Tibial nerve (tissue), 4 donors: ENCODE measurements around the gene WDR1. TPM values are rescaled to one million over a fixed set of nuclear protein-coding genes. Genes with fewer than 3 reads are reported as not detected.

Source experiments
- DNase-seq, 2 donors: peaks; one replicate each; pipeline ENCODE4 v3.0.0-alpha.2; 2019; ENCODE audit warnings: low spot score in 2 of 2
- H3K27ac ChIP-seq, 4 donors: fragments of 200-600 bp; sonication (generic) in 3 of 4; one replicate each; pipeline ENCODE4 v1.5.1; 2017 to 2019; ENCODE audit warnings: mild to moderate bottlenecking in 1 of 4
- H3K27me3 ChIP-seq, 2 donors: fragments of 200-600 bp; sonication (generic) in 1 of 2; one replicate each; pipeline versions ENCODE4 v1.5.1 to v1.6.0; 2017 to 2019
- H3K36me3 ChIP-seq, 3 donors: fragments of 200-600 bp; sonication (generic); one replicate each; pipeline ENCODE4 v1.5.1; 2018 to 2019
- H3K4me1 ChIP-seq, 4 donors: fragments of 200-600 bp; sonication (generic) in 3 of 4; one replicate each; pipeline ENCODE4 v1.5.1; 2017 to 2019
- H3K4me3 ChIP-seq, 4 donors: fragments of 200-600 bp; sonication (generic) in 3 of 4; one replicate each; pipeline ENCODE4 v1.5.1; 2017 to 2019; ENCODE audit warnings: mild to moderate bottlenecking in 1 of 4, moderate library complexity in 1 of 4
- H3K9me3 ChIP-seq, 4 donors: fragments of 200-600 bp; sonication (generic) in 3 of 4; one replicate each; pipeline ENCODE4 v1.5.1; 2017 to 2019
- EP300 ChIP-seq, 2 donors: sonication (generic); formaldehyde crosslinking; IDR thresholded peaks; one replicate each; pipeline ENCODE4 v1.6.1; 2017; ENCODE audit warnings: antibody characterized with exemption in 2 of 2, mild to moderate bottlenecking in 1 of 2
- POLR2A ChIP-seq, 2 donors: fragments of 450-650 bp; IDR thresholded peaks; one replicate each; pipeline ENCODE4 v1.6.1; 2017; ENCODE audit warnings: antibody characterized with exemption in 2 of 2, mild to moderate bottlenecking in 2 of 2, moderate library complexity in 2 of 2
- WGBS, 2 donors: methylation state at CpG; one replicate each; pipeline ENCODE4 v1.1.5; 2018; 5-methylcytosine and 5-hydroxymethylcytosine counted together
- total RNA-seq, 4 donors: library from RNA; depleted of rRNA; stranded (reverse); fragments of >200 nt; gene quantifications; one replicate each; pipeline ENCODE4 v1.1.0, GENCODE V29; 2016
- TF ChIP-seq, protein P1 (sequence below), 5 experiments: fragments of 200-600 bp in 3 of 5; fragments of 450-650 bp in 2 of 5; sonication (generic) in 3 of 5; IDR thresholded peaks; one replicate each; pipeline ENCODE4 v1.5.1; 2016 to 2019; ENCODE audit warnings: antibody characterized with exemption in 5 of 5, mild to moderate bottlenecking in 3 of 5, moderate library complexity in 2 of 5

Gene WDR1
- total RNA-seq, 4 donors from 2014 or later = 142 to 204 (median 148) TPM

DNA sequence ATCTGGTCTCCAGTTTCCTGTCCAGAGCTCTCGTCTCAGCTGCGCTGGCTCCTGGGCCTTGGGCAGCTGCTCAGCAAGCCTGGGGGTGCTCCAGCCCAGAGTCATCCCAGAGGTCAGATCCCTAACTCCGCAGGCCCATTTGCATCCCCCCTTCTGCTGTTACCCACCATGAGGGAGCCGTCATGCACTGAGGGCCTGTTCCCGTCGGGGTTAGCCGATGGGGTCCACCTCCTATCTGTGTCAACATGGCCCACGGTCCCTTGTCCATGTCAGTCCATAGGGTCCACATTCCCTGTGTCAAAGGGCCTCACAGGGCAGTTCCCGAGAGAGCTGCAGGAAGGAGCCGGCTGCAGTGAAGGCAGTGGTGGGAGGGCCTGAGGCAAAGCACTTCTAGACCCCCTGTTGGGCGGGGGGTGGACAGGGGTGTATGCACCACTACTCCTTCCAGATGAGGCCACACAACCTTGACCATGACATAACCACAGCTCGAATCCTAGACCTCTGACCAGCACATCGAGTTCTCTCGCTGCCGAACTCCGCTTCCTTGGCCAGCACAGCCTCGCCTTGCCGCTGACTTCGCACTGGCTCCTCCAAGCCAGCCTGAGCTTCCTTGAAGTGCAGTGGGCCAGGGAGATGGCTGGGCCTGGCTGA, 24.9 kb downstream of the WDR1 start:
- peaks cover 19 to 90% (median 38%) of the 10 kb centered on the region in 3 donors for H3K36me3 ChIP-seq
- peak overlapping the region in 2 of 4 donors; percentile 44 to 80 for H3K27ac ChIP-seq
- peaks cover 0 to 54% (median 45%) of the 10 kb centered on the region in 4 donors for H3K4me1 ChIP-seq

GRCh38 chr4:10090467-10091250, 25.9 kb downstream of the WDR1 start:
- H3K27ac ChIP-seq = peak overlapping the region in 1 of 4 donors; percentile 1
- WGBS, 2 donors = 84 to 92% methylated on average over 20 to 21 of the region's 21 CpGs

More for the DNA sequence above, 24.9 kb downstream of the WDR1 start:
- no peaks in the 10 kb centered on the region for H3K27me3 ChIP-seq
- DNase-seq = no peak
- H3K4me3 ChIP-seq = no peak overlapping the region
- no peaks in the 10 kb centered on the region for H3K9me3 ChIP-seq
- no peak for TF ChIP-seq EP300 (IDR thresholded peaks at IDR 0.05)
- 92% methylated on average over 19 of the region's 19 CpGs for WGBS, 2 donors

GRCh38 chr4:10089346-10089745, 27.3 kb downstream of the WDR1 start:
- TF ChIP-seq, protein P1, sequence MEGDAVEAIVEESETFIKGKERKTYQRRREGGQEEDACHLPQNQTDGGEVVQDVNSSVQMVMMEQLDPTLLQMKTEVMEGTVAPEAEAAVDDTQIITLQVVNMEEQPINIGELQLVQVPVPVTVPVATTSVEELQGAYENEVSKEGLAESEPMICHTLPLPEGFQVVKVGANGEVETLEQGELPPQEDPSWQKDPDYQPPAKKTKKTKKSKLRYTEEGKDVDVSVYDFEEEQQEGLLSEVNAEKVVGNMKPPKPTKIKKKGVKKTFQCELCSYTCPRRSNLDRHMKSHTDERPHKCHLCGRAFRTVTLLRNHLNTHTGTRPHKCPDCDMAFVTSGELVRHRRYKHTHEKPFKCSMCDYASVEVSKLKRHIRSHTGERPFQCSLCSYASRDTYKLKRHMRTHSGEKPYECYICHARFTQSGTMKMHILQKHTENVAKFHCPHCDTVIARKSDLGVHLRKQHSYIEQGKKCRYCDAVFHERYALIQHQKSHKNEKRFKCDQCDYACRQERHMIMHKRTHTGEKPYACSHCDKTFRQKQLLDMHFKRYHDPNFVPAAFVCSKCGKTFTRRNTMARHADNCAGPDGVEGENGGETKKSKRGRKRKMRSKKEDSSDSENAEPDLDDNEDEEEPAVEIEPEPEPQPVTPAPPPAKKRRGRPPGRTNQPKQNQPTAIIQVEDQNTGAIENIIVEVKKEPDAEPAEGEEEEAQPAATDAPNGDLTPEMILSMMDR (IDR thresholded peaks at IDR 0.05) = peak in 2 of 5 experiments; percentile 7 to 34
- TF ChIP-seq EP300 (IDR thresholded peaks at IDR 0.05) = no peak
- no peaks in the 10 kb centered on the region for H3K27me3 ChIP-seq
- 79% methylated on average over 11 of the region's 11 CpGs for WGBS, 2 donors
- no peak for DNase-seq
- H3K27ac ChIP-seq = no peak overlapping the region
- H3K36me3 ChIP-seq = peaks cover 19 to 92% (median 46%) of the 10 kb centered on the region in 3 donors
- H3K4me1 ChIP-seq = peaks cover 0 to 31% (median 29%) of the 10 kb centered on the region in 4 donors
- H3K9me3 ChIP-seq = no peaks in the 10 kb centered on the region
- H3K4me3 ChIP-seq = no peak overlapping the region

More at GRCh38 chr4:10090467-10091250, 25.9 kb downstream of the WDR1 start:
- Histone ChIP-seq H3K36me3 (peaks cover 19 to 92% (median 41%) of the 10 kb centered on the region in 3 donors), H3K9me3 (no peaks in the 10 kb centered on the region), H3K27me3 (no peaks in the 10 kb centered on the region), H3K4me1 (peaks cover 0 to 44% (median 36%) of the 10 kb centered on the region in 4 donors), H3K4me3 (no peak overlapping the region)
- TF ChIP-seq, protein P1 (IDR thresholded peaks at IDR 0.05) = no peak
- no peak for TF ChIP-seq EP300 (IDR thresholded peaks at IDR 0.05)
- TF ChIP-seq POLR2A (IDR thresholded peaks at IDR 0.05) = no peak
- no peak for DNase-seq

DNA sequence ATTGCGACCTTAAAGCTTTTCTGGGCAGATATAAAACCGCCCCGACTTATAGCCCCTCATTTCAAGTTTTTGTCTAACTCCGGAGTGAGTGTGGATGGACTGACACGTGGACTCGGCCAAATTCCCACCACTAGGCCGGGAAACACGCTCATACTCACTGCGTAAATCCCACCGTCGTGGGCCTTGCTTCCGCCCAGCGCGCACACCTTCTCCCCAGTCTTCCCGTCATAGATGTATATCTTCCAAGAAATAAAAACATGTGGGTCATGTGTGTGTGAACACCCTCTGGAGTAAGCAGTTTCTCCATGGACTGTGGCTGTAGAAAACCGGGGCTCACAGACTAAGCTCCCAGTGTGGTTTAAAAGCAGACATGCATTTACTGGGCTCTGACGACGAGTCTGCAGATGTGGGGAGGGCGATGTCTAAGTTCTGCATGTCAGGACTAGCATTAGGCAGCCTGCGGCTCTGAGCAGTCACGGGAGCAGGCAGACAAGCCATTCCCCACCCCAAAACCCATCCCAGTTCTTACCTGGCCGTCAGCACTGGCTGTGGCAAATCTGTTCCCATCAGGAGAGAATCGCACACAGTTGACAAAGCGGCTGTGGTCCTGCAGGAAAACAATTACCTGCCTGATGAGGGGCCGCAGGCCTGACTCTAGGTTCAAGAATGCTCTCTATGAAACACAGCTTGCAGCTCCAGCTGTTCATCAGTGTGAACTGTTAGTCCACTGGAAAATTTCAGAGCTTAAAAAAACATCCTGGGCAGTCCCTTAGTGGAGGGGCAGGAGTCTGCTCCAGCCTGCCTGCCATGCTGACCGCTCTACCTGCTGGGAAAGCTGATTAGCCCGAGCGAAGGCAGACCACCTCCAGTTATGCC, 28.2 kb downstream of the WDR1 start:
- no peak overlapping the region for H3K27ac ChIP-seq
- peaks cover 19 to 92% (median 54%) of the 10 kb centered on the region in 3 donors for H3K36me3 ChIP-seq
- DNase-seq = no peak
- 86 to 90% methylated on average over 26 to 28 of the region's 28 CpGs for WGBS, 2 donors
- peaks cover 0 to 21% (median 19%) of the 10 kb centered on the region in 4 donors for H3K4me1 ChIP-seq
- H3K9me3 ChIP-seq = no peaks in the 10 kb centered on the region
- H3K4me3 ChIP-seq = no peak overlapping the region
- TF ChIP-seq POLR2A (IDR thresholded peaks at IDR 0.05) (no peak), EP300 (IDR thresholded peaks at IDR 0.05) (no peak)
- TF ChIP-seq, protein P1 (IDR thresholded peaks at IDR 0.05) = no peak
- no peaks in the 10 kb centered on the region for H3K27me3 ChIP-seq

GRCh38 chr4:10087152-10087791, 29.3 kb downstream of the WDR1 start:
- peaks cover 19 to 100% (median 65%) of the 10 kb centered on the region in 3 donors for H3K36me3 ChIP-seq
- DNase-seq = no peak
- 92 to 93% methylated on average over 12 of the region's 12 CpGs for WGBS, 2 donors

More at GRCh38 chr4:10087152-10087791, 29.3 kb downstream of the WDR1 start:
- no peaks in the 10 kb centered on the region for H3K27me3 ChIP-seq
- no peak overlapping the region for H3K27ac ChIP-seq
- no peaks in the 10 kb centered on the region for H3K9me3 ChIP-seq
- no peak overlapping the region for H3K4me3 ChIP-seq
- peaks cover 0 to 10% (median 8%) of the 10 kb centered on the region in 4 donors for H3K4me1 ChIP-seq
- TF ChIP-seq EP300 (IDR thresholded peaks at IDR 0.05) = no peak
- TF ChIP-seq POLR2A (IDR thresholded peaks at IDR 0.05) = no peak
- TF ChIP-seq, protein P1 (IDR thresholded peaks at IDR 0.05) = no peak
